HG03045 (cell line): ENCODE data around the gene PRDM16.

Experiments used
- ATAC-seq: cut with Tn5 transposase; IDR thresholded peaks from one replicate; pipeline ENCODE4 v1.9.1; 2021; ENCODE audit warnings: mild to moderate bottlenecking, moderate library complexity; ENCODE audit not compliant: unreplicated experiment

Gene PRDM16

GRCh38 chr1:3053366-3053980 lies 15.5 kb upstream of the PRDM16 start:
- ATAC-seq: no peak

DNA sequence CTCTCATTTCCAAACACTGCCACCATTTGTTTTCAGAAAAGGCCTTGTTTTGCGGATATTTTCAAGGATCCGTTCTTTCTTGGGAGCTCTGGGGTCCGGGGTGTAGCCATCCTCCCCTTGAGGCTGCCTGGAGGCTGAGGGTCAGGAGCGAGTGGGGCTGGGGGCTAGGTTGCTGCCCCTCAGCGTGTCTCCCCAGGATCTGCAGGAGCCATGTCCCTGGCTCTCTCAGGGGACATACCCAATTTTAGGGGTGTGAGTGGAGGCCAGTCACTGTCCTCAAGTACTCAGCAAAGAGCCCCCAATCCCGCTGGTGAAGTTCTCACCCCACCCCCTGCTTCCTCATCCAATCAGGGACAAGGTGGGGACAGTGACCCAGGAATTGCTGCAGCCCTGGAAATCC lies 15.0 kb upstream of the PRDM16 start:
- ATAC-seq: no peak

- no peak for ATAC-seq
Measured at GRCh38 chr1:3054474-3054873, 14.5 kb upstream of the PRDM16 start.

DNA sequence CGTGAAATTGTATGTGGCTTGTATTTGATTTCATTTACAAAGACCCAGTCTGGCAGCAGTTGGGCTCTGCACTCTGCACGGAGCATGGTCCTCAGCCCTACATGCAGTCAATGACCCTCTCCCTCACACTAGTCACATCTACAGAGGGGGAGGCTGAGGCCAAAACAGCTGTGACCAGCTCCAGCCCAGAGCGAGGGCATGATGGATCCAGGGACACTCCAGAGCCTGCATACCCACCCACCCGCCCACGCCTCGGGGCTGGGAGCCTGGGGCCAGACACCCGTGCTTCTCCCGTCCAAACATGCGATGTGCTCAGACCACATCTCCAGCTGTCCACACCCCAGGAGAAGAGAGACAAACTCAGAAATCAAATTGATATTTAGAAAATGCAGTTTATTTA lies 14.0 kb upstream of the PRDM16 start:
- ATAC-seq: no peak

DNA sequence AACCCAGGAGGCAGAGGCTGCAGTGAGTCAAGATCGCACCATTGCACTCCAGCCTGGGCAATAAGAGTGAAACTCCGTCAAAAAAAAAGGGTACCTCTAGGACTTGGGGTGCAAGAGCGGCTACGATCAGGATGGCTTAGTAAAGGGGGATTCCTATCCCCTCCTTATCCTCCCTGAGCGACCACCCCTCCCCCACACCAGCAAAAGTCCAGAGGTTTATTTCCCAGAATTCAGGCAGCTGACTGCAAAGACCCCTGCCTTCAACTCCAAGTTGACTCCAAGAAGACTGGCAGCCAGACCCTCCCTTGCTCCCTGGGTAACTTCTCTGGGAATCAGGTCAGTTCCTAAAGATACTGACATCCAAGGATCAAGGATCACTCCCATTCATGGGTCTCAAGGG lies 12.4 kb upstream of the PRDM16 start:
- ATAC-seq: no peak

- ATAC-seq: no peak
Measured at GRCh38 chr1:3058263-3059030, 10.6 kb upstream of the PRDM16 start.

GRCh38 chr1:3060127-3060526 lies 8.9 kb upstream of the PRDM16 start:
- no peak for ATAC-seq

- no peak for ATAC-seq
Measured at GRCh38 chr1:3060601-3061551, 8.1 kb upstream of the PRDM16 start.

DNA sequence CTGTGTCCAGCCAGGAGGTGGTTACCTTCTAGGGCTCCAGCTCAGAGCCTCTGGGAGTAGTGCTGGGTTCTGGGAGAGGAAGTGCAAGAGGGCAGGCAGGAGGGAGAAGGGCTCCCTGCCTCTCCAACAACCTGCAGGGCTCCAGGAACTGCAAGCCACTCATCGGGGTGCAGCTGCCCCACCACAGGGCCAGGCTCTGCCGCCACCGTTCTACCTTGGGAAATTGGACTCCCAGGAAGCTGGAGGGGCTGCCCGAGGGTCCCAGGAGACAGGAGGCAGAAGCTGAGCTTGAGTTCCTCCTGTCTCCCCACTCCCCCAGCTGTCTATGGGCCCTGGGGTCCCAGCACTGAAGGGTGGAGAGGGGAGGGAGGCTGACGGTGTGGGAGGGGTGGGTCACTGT lies 7.4 kb upstream of the PRDM16 start:
- ATAC-seq: no peak

DNA sequence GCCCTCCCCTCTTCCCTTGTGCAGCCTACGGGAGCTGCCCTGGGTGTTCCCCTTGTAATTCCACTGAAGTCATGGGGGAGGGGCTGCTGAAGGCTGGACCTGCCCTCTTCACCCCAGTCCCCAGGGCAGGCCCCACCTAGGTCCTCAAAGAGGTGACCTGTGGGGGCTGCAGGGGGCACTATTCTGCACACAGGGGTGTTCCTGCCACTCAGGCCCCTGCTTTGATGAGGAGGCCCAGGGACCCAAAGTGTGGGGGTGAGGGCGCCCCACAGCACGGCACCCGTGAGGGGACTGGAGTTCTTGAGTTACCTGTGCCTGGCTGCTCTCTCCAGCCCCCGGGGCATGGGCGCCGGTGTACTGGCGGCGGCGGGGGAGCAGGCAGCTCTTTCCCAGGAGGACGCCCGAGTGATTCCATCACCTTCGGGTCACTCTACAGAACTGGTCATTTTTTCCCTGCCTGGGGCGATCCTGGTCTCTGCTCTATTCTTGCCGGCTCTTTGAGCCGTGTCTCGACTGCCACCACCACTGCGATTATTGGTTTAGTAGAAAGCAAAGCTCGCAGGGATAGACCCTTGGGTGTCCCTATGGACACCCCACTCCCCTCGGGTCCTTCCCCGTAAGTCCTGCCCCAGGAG lies 6.9 kb upstream of the PRDM16 start:
- no peak for ATAC-seq

- no peak for ATAC-seq
Measured at GRCh38 chr1:3062616-3063378, 6.2 kb upstream of the PRDM16 start.

- ATAC-seq: no peak
Measured at GRCh38 chr1:3063379-3064295, 5.4 kb upstream of the PRDM16 start.

GRCh38 chr1:3064296-3064850 lies 4.6 kb upstream of the PRDM16 start:
- ATAC-seq: no peak

DNA sequence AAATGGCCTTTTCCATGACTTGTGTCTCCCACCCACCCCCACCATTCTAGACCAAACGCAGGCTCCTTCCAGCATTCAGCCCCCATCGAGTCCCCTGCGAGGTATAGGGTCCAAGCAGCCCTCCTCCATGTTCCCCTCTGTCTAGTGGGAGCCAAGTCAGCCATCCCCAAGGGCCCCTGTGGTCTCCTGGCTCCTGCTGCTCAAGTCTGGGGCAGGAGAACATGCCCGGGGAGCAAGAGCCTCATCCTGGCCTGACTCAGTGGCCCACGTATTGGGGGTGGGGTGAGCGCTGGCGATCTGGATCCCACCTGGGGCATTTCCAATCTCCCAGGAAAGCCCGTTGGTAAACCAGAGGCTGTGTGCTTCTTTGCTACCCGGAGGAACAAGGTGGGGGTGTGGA lies 4.1 kb upstream of the PRDM16 start:
- ATAC-seq: no peak

- ATAC-seq: no peak
Measured at GRCh38 chr1:3065396-3065795, 3.6 kb upstream of the PRDM16 start.

- no peak for ATAC-seq
Measured at GRCh38 chr1:3065797-3066196, 3.2 kb upstream of the PRDM16 start.

DNA sequence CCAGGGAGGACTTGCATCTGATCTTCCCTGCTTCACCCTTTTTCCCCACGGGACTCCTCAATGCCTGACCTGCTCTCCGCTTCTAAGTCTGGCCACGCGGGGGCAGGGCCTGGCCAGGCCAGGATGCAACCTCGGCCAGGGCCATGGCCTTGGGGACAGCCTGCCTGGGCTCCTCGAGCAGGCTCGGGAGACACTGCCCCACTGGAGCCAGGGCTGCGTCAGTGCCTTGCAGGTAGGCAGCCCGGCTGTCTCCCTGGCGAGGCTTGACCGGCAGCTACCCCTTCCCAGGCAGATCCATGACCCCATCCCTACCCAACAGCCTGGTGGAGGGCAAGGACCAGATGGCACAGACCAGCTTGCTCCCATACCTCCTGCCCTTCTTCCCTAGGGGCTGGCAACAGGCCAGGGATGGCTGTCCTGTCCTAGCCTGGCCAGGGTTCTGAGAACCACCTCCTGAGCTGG lies 2.7 kb upstream of the PRDM16 start:
- ATAC-seq: no peak

DNA sequence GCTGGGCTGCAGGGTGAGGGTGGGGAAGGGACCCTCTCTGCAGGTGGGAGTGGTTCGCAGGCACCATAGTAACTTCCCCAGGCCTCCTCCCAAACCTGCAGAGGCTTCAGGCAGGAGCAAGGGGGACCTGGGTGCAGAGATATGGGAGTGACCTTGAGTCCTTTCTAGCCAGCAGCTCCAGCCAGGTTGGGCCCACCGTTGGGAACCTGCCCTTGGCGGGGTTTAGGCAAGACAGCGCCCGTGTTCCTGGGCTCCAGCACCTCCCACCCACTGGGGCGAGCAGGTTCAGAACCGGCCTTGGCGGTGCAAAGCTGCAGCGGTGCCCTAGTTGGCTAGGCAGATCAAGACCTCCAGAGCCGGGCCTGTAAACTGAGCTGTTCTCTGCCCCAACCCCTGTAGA lies 2.2 kb upstream of the PRDM16 start:
- ATAC-seq: no peak

- no peak for ATAC-seq
Measured at GRCh38 chr1:3067301-3067670, 1.7 kb upstream of the PRDM16 start.
